ENCODE data around the gene GOSR1. TPM values are rescaled to one million over a fixed set of nuclear protein-coding genes. Genes with fewer than 3 reads are reported as not detected.
"Not testable (repeated sequence)": the region's sequence is repeated elsewhere in the genome, so short reads cannot be mapped to it uniquely, and the experiment has no call there.

Gene GOSR1
- total RNA-seq, 2 donors from 2014 or later = 39.5 to 48.9 TPM

DNA sequence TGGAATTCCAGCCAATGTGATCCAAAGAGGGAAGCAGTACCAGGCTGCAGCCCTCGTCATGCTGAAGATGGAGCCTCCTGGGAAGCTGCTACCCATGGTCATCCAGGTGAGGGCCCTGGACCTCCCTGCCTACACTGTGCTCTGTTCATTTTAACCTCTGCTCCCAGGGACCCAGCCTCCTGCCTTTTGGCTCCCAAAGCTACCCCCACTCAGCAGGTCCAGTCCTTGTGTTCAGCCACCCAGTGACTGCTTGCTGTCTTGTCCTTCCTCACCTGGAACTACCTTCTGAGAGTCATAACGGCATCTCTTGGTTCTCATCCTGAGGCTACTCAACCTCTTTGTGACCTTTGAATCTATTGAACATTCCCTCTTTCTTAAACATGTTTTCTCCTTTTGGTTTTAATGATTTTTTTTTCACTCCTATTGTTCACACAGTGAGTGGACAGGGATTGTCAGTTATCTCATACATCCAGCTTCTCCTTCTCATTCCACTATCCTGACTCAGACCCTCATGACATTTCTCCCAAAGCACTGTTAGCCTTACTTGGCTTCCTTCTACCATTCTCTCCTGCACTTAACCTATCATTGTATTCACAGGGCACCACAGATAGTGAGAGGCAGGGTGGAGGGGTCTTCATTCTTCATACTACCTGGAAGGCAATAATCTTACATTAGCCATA lies 53.3 kb downstream of the GOSR1 start:
- TF ChIP-seq POLR2A (IDR thresholded peaks at IDR 0.05) (no peak), POLR2AphosphoS5 (IDR thresholded peaks at IDR 0.05) (no peak)
- TF ChIP-seq, protein P1, sequence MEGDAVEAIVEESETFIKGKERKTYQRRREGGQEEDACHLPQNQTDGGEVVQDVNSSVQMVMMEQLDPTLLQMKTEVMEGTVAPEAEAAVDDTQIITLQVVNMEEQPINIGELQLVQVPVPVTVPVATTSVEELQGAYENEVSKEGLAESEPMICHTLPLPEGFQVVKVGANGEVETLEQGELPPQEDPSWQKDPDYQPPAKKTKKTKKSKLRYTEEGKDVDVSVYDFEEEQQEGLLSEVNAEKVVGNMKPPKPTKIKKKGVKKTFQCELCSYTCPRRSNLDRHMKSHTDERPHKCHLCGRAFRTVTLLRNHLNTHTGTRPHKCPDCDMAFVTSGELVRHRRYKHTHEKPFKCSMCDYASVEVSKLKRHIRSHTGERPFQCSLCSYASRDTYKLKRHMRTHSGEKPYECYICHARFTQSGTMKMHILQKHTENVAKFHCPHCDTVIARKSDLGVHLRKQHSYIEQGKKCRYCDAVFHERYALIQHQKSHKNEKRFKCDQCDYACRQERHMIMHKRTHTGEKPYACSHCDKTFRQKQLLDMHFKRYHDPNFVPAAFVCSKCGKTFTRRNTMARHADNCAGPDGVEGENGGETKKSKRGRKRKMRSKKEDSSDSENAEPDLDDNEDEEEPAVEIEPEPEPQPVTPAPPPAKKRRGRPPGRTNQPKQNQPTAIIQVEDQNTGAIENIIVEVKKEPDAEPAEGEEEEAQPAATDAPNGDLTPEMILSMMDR (IDR thresholded peaks at IDR 0.05) = no peak
- no peak overlapping the region for H3K4me3 ChIP-seq
- no peak for DNase-seq (ENCODE audit: low spot score)
- H3K27me3 ChIP-seq (replicated peaks; ENCODE audit: insufficient read depth) = no peaks in the 10 kb centered on the region
- intact Hi-C loops (cut with DNase I) = no loop called here
- H3K4me1 ChIP-seq (replicated peaks) = no peaks in the 10 kb centered on the region
- H3K27ac ChIP-seq = no peak overlapping the region
- no peaks in the 10 kb centered on the region for H3K36me3 ChIP-seq
- H3K9me3 ChIP-seq = no peaks in the 10 kb centered on the region
- 96% methylated on average over 2 of the region's 2 CpGs for WGBS

DNA sequence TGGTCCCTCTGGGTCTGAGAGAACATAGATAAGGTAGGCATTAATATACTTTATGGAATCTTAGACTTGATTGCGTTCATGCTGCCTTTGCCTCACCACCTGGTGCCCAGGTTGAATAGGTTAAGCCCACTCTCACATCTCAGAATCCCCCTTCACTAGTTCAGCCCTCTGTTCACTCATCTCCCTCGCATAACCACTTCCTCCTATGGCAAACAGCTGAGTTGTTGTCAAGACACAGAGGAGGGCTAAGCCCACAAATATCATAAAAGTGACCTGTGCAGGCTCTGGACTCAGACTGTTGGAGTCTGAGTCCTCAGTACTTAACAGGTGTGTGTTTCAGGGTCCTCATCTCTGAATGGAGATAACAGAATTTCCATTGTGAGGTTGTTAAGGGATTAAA lies 55.7 kb downstream of the GOSR1 start:
- Histone ChIP-seq H3K27ac (no peak overlapping the region), H3K9me3 (no peaks in the 10 kb centered on the region), H3K36me3 (no peaks in the 10 kb centered on the region), H3K27me3 (replicated peaks; ENCODE audit: insufficient read depth) (no peaks in the 10 kb centered on the region), H3K4me1 (replicated peaks) (no peaks in the 10 kb centered on the region), H3K4me3 (no peak overlapping the region)
- 88% methylated on average over 2 of the region's 2 CpGs for WGBS
- TF ChIP-seq POLR2A (IDR thresholded peaks at IDR 0.05) (no peak), POLR2AphosphoS5 (IDR thresholded peaks at IDR 0.05) (no peak)
- TF ChIP-seq, protein P1 (IDR thresholded peaks at IDR 0.05) = no peak
- DNase-seq (ENCODE audit: low spot score) = no peak
- intact Hi-C loops (cut with DNase I) = no loop called here

DNA sequence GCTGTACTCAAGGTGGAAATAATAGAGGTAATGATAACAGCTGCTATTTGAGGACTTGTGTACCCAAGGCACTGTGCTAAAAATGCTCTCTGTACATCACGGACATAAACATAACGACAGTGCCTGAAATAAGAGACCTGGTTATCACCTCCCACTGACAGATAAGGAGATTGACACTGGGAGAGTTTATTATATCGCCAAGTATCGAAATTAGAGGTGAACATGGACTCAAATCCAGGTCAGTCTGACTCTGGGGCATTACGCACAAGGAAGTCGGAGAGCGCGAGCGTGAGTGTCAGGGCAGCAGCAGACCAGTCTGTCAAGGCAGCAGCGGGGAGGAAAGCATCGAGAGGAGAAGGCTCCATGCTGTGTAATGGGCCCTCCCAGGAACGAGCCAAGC lies 57.1 kb downstream of the GOSR1 start:
- 83% methylated on average over 12 of the region's 12 CpGs for WGBS

DNA sequence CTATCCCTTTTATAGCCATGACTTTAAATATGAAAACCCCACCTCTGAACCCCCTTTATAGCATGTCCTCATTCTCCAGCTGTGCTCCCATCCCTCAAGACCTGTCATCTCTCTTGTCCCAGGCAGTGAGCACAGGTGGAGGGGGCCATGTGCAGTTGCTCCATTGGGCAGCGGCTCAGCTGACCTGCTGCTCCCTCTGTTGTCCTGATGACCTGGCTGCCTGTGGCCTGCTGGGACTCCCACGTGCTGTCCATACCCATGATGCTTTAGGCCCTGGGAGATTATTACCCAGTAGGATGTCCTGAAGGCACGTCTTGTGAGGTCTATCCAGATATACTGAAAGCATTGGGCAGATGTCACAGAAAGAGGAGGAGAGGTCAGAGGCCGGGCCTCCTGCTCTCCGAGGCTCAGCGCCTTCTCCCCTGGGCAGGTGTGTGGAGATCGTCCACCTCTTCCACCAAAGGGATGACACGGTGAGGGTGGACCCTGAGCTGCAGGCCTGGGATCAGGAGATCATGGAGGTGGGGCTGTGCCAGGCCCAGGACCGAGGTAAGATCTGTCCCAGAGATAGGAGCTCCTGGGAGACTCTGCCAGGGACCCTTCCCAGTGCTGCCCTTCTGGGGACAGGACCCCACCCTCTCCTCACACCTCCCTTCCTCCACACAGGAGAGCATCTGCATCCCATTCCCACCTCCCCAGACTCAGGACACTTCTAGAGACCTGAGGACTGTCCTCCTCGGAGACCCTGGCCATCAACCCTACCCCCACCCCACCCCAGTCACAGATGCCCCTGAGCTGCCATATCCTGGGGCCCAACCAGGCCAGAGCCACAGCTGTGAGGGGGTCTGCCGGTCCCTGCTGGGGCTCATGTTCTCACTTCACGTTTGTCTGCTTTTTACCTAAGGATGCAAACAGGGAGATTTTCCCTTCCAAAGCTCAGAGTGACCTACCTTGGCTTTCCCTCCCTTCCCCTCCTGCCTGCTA lies 58.0 kb downstream of the GOSR1 start:
- intact Hi-C loops (cut with DNase I) = no loop called here
- DNase-seq (ENCODE audit: low spot score) = no peak
- 89% methylated on average over 12 of the region's 12 CpGs for WGBS
- TF ChIP-seq POLR2AphosphoS5 (IDR thresholded peaks at IDR 0.05) (no peak), POLR2A (IDR thresholded peaks at IDR 0.05) (no peak)
- TF ChIP-seq, protein P1 (IDR thresholded peaks at IDR 0.05) = no peak
- no peaks in the 10 kb centered on the region for H3K27me3 ChIP-seq (replicated peaks; ENCODE audit: insufficient read depth)
- H3K4me1 ChIP-seq (replicated peaks) = no peaks in the 10 kb centered on the region
- no peak overlapping the region for H3K27ac ChIP-seq
- H3K9me3 ChIP-seq = no peaks in the 10 kb centered on the region
- H3K4me3 ChIP-seq = no peak overlapping the region
- H3K36me3 ChIP-seq = no peaks in the 10 kb centered on the region

More for the DNA sequence above, 57.1 kb downstream of the GOSR1 start:
- Histone ChIP-seq H3K27ac (no peak overlapping the region), H3K4me3 (no peak overlapping the region), H3K9me3 (no peaks in the 10 kb centered on the region), H3K36me3 (no peaks in the 10 kb centered on the region), H3K4me1 (replicated peaks) (no peaks in the 10 kb centered on the region), H3K27me3 (replicated peaks; ENCODE audit: insufficient read depth) (no peaks in the 10 kb centered on the region)
- TF ChIP-seq, protein P1 (IDR thresholded peaks at IDR 0.05) = no peak
- TF ChIP-seq POLR2A (IDR thresholded peaks at IDR 0.05) (no peak), POLR2AphosphoS5 (IDR thresholded peaks at IDR 0.05) (no peak)
- no peak for DNase-seq (ENCODE audit: low spot score)
- intact Hi-C loops (cut with DNase I) = no loop called here

DNA sequence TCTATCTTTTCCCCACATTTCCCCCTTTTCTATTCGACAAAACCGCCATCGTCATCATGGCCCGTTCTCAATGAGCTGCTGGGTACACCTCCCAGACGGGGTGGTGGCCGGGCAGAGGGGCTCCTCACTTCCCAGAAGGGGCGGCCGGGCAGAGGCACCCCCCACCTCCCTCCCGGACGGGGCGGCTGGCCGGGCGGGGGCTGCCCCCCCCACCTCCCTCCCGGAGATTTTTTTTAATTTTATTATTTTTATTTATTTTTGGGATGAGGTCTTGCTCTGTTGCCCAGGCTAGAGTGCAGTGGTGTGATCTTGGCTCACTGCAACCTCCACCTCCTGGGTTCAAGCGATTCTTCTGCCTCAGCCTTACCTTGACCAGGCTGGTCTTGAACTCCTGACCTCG lies 59.6 kb downstream of the GOSR1 start:
- WGBS = 93% methylated on average over 16 of the region's 16 CpGs
- DNase-seq (ENCODE audit: low spot score); H3K4me3 ChIP-seq; H3K9me3 ChIP-seq; intact Hi-C loops (cut with DNase I); H3K27ac ChIP-seq; H3K27me3 ChIP-seq (replicated peaks; ENCODE audit: insufficient read depth); H3K36me3 ChIP-seq; H3K4me1 ChIP-seq (replicated peaks): not testable (repeated sequence)

DNA sequence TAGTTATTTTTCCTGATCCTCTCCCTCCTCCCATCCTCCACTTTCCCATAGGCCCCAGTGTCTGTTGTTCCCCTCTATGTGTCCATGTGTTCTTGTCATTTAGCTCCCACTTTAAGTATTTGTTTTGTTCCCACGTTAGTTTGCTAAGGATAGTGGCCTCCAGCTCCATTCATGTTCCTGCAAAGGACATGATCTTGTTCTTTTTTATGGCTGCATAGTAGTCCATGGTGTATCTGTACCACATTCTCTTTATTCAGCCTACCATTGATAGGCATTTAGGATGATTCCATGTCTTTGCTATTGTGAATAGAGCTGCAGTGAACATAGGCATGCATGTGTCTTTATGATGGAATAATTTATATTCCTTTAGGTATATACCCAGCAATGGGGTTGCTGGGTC lies 60.5 kb downstream of the GOSR1 start:
- WGBS = 68% methylated on average over 1 of the region's 1 CpG
- H3K4me3 ChIP-seq; H3K4me1 ChIP-seq (replicated peaks); DNase-seq (ENCODE audit: low spot score); H3K36me3 ChIP-seq; H3K27me3 ChIP-seq (replicated peaks; ENCODE audit: insufficient read depth); H3K9me3 ChIP-seq; intact Hi-C loops (cut with DNase I); H3K27ac ChIP-seq: not testable (repeated sequence)

Data from prostate gland (tissue), 2 donors.